NK-92 treated with Interleukin-12 subunit alpha and Interleukin-12 subunit beta, amount 100 ng/mL, for 24 hours (cell line): ENCODE data around the gene MYO19.
"Not testable (repeated sequence)": the region's sequence is repeated elsewhere in the genome, so short reads cannot be mapped to it uniquely, and the experiment has no call there.

Experiments used
- DNase-seq: peaks from one replicate; lab custom pipeline; 2025; lab: John Stamatoyannopoulos, UW

The MYO19 gene

GRCh38 chr17:36498560-36499300 is 35.9 kb downstream of the MYO19 start:
- DNase-seq = no peak

GRCh38 chr17:36498155-36498554 is 36.5 kb downstream of the MYO19 start:
- no peak for DNase-seq

GRCh38 chr17:36496018-36496789 is 38.5 kb downstream of the MYO19 start:
- no peak for DNase-seq

- no peak for DNase-seq
Measured at GRCh38 chr17:36495076-36495578, 39.5 kb downstream of the MYO19 start.

- DNase-seq = no peak
Measured at GRCh38 chr17:36494674-36495073, 40.0 kb downstream of the MYO19 start.

GRCh38 chr17:36493956-36494355 is 40.7 kb downstream of the MYO19 start:
- no peak for DNase-seq

GRCh38 chr17:36486204-36487194 is 48.2 kb downstream of the MYO19 start, which contains the start of gene ZNHIT3:
Gene ZNHIT3 (plus strand): TSS chr17:36486681. CDS start chr17:36486700, 19 bp downstream.
- DNase-seq = peak; percentile 82

GRCh38 chr17:36485805-36486203 is 48.9 kb downstream of the MYO19 start:
- no peak for DNase-seq

- DNase-seq = no peak
Measured at GRCh38 chr17:36485027-36485426, 49.6 kb downstream of the MYO19 start.

- not testable (repeated sequence) for DNase-seq
Measured at GRCh38 chr17:36484021-36484420, 50.6 kb downstream of the MYO19 start.

GRCh38 chr17:36482611-36483504 is 51.8 kb downstream of the MYO19 start:
- DNase-seq = no peak

GRCh38 chr17:36481829-36482228 is 52.8 kb downstream of the MYO19 start:
- no peak for DNase-seq

GRCh38 chr17:36475346-36475970 is 59.2 kb downstream of the MYO19 start:
- DNase-seq = no peak

- no peak for DNase-seq
Measured at GRCh38 chr17:36474571-36474970, 60.1 kb downstream of the MYO19 start.

GRCh38 chr17:36470499-36470898 is 64.2 kb downstream of the MYO19 start:
- DNase-seq = no peak

GRCh38 chr17:36469733-36470132 is 64.9 kb downstream of the MYO19 start:
- no peak for DNase-seq

GRCh38 chr17:36468903-36469635 is 65.6 kb downstream of the MYO19 start:
- DNase-seq = no peak

- no peak for DNase-seq
Measured at GRCh38 chr17:36464765-36465088, 69.9 kb downstream of the MYO19 start.

- DNase-seq = no peak
Measured at GRCh38 chr17:36463916-36464764, 70.5 kb downstream of the MYO19 start.
